Stimulated activated CD4-positive, alpha-beta T cell treated with anti-CD3 and anti-CD28 coated beads, Interleukin-2, amount 100 ng/mL, for 4 hours (primary cell): ENCODE measurements around the gene SVOPL.

Experiments
- DNase-seq: peaks from one replicate; pipeline ENCODE4 v3.0.0-alpha.2; 2020; ENCODE audit warnings: low read depth

Gene SVOPL

GRCh38 chr7:138563808-138564207 lies 137.4 kb downstream of the SVOPL start:
- no peak for DNase-seq

GRCh38 chr7:138559448-138559847 lies 141.7 kb downstream of the SVOPL start:
- no peak for DNase-seq

- no peak for DNase-seq
Measured at GRCh38 chr7:138556771-138557484, 144.2 kb downstream of the SVOPL start.

- DNase-seq, result no peak
Measured at GRCh38 chr7:138555684-138556083, 145.5 kb downstream of the SVOPL start.

- no peak for DNase-seq
Measured at GRCh38 chr7:138554674-138555073, 146.5 kb downstream of the SVOPL start.

- no peak for DNase-seq
Measured at GRCh38 chr7:138553805-138554204, 147.4 kb downstream of the SVOPL start.

GRCh38 chr7:138551102-138551501 lies 150.1 kb downstream of the SVOPL start:
- no peak for DNase-seq

GRCh38 chr7:138550337-138550736 lies 150.8 kb downstream of the SVOPL start:
- no peak for DNase-seq

GRCh38 chr7:138549082-138549481 lies 152.1 kb downstream of the SVOPL start:
- no peak for DNase-seq

- DNase-seq, result no peak
Measured at GRCh38 chr7:138546829-138547228, 154.3 kb downstream of the SVOPL start.

GRCh38 chr7:138546064-138546619 lies 155.0 kb downstream of the SVOPL start:
- no peak for DNase-seq

- DNase-seq, result no peak
Measured at GRCh38 chr7:138545123-138545522, 156.0 kb downstream of the SVOPL start.
